Measurements from ENCODE around the gene SLC35F4.

SLC35F4 gene

DNA sequence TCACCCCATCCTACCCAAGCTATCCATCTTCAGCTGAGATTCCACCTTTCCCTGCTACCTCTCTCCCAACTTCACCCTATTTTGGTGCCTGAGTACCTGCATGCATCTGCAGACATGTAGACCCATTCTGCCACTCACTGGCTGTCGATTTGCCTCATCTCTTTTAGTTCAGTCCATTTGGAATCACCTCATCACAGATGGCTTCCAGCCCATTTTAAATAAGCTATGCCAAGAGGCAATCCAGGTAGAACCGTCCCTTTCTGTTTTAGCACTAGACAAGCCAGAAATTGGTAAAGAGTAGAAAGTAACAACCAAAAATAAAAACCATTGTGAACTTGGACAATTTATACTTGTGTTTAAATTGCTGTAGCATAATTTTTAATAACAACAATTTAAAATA, 11.3 kb downstream of the SLC35F4 start:
- H3K4me3 ChIP-seq (ENCODE audit: control insufficient read depth, low read depth, low read length): no peak overlapping the region
- TF ChIP-seq, protein P1, sequence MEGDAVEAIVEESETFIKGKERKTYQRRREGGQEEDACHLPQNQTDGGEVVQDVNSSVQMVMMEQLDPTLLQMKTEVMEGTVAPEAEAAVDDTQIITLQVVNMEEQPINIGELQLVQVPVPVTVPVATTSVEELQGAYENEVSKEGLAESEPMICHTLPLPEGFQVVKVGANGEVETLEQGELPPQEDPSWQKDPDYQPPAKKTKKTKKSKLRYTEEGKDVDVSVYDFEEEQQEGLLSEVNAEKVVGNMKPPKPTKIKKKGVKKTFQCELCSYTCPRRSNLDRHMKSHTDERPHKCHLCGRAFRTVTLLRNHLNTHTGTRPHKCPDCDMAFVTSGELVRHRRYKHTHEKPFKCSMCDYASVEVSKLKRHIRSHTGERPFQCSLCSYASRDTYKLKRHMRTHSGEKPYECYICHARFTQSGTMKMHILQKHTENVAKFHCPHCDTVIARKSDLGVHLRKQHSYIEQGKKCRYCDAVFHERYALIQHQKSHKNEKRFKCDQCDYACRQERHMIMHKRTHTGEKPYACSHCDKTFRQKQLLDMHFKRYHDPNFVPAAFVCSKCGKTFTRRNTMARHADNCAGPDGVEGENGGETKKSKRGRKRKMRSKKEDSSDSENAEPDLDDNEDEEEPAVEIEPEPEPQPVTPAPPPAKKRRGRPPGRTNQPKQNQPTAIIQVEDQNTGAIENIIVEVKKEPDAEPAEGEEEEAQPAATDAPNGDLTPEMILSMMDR (IDR thresholded peaks at IDR 0.05; ENCODE audit: control insufficient read depth, insufficient read depth, low read depth, low read length, missing control alignments): no peak
- no peak for DNase-seq (ENCODE audit: low read depth)

DNA sequence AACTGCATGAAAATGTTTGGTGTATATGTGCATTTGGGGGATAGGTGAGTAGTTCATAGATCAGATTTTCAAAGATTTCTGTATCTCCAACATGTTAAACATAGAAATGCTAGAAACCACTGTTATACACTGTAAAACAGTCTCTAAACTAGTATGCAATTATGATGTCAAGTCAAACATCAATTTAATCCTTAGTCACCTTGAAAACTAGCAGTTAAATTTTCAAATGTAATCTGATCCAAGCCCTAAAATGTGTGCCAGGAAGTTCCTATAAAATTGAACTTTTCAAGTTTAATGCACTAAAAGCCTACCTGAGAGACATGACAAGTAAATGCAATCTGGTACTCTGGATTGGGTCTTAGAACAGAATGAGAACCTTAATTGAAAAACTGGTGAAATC, 14.5 kb downstream of the SLC35F4 start:
- DNase-seq (ENCODE audit: low read depth): no peak
- TF ChIP-seq, protein P1 (IDR thresholded peaks at IDR 0.05; ENCODE audit: control insufficient read depth, insufficient read depth, low read depth, low read length, missing control alignments): no peak
- H3K4me3 ChIP-seq (ENCODE audit: control insufficient read depth, low read depth, low read length): no peak overlapping the region

GRCh38 chr14:57848786-57849185, 17.1 kb downstream of the SLC35F4 start:
- DNase-seq (ENCODE audit: low read depth): no peak
- H3K4me3 ChIP-seq (ENCODE audit: control insufficient read depth, low read depth, low read length): no peak overlapping the region
- TF ChIP-seq, protein P1 (IDR thresholded peaks at IDR 0.05; ENCODE audit: control insufficient read depth, insufficient read depth, low read depth, low read length, missing control alignments): no peak

DNA sequence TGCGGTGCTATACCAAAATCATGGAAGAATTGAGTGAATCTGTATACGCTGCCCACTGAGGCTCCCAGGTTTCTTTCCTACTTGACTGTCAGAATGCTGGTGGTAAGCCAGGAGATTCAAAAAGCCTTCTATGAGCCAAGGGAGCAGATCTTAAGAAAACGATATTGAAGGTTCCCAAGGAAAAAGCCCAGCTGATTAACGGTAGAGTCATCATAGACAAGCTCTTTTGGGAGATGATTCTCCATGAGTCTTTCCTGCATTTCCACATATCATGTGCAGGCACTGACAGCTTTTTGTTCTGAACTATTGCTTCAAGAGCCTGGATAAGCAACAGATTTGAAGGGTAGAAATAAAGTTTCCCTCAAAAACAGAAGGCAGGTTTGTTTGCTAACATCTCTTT, 17.5 kb downstream of the SLC35F4 start:
- no peak overlapping the region for H3K4me3 ChIP-seq (ENCODE audit: control insufficient read depth, low read depth, low read length)
- no peak for DNase-seq (ENCODE audit: low read depth)
- TF ChIP-seq, protein P1 (IDR thresholded peaks at IDR 0.05; ENCODE audit: control insufficient read depth, insufficient read depth, low read depth, low read length, missing control alignments): no peak

- H3K4me3 ChIP-seq (ENCODE audit: control insufficient read depth, low read depth, low read length): no peak overlapping the region
- DNase-seq (ENCODE audit: low read depth): no peak
- TF ChIP-seq, protein P1 (IDR thresholded peaks at IDR 0.05; ENCODE audit: control insufficient read depth, insufficient read depth, low read depth, low read length, missing control alignments): no peak
These were observed 18.2 kb downstream of the SLC35F4 start for GRCh38 chr14:57847706-57848105.

- TF ChIP-seq, protein P1 (IDR thresholded peaks at IDR 0.05; ENCODE audit: control insufficient read depth, insufficient read depth, low read depth, low read length, missing control alignments): no peak
- no peak overlapping the region for H3K4me3 ChIP-seq (ENCODE audit: control insufficient read depth, low read depth, low read length)
- DNase-seq (ENCODE audit: low read depth): peak; percentile 67
These were observed 18.8 kb downstream of the SLC35F4 start for GRCh38 chr14:57847096-57847495.

GRCh38 chr14:57846596-57846995, 19.3 kb downstream of the SLC35F4 start:
- H3K4me3 ChIP-seq (ENCODE audit: control insufficient read depth, low read depth, low read length): no peak overlapping the region
- DNase-seq (ENCODE audit: low read depth): no peak
- TF ChIP-seq, protein P1 (IDR thresholded peaks at IDR 0.05; ENCODE audit: control insufficient read depth, insufficient read depth, low read depth, low read length, missing control alignments): no peak

Measured in AG09309 (cell line).